ENCODE results near the gene IGSF21.

DNA sequence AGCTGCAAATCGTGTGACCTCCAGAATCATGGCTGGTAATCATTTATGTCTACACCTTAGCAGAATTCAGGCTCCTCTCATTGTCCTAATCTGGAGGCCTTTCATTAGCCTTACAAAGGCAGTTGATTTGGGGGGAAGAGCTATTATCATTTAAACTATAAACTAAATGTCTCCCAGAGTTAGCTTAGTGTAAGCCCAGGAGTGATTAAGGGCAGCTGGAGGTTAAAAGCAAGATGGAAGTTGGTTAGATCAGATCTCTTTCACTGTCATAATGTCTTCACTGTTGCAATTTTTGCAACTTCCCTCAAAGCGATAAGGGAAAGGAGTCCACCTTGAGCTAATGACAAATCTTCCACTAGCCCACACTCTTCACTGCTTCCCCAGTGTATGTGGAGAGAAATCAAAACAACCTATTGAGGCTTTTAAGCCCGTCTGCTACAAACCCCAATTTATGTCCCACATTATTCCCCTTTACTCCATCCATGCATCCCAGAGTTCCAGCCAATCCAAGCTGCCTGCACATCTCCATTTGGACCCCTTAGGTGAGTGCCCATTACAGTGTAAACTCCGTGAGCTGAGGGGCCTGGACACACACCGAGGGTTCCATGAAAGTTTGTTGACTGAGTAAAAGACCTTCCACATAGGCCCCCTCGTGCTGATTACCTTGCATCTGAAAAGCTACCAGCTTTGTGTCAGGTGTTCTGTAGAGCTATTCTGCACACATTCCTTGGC, 311.7 kb downstream of the IGSF21 start:
- TF ChIP-seq POLR2A (IDR thresholded peaks at IDR 0.05): no peak
- no peak for TF ChIP-seq CTCF (IDR thresholded peaks at IDR 0.05)
